Endothelial cell of umbilical vein (primary cell): Measurements from ENCODE around the gene CNN2.

Experiments used
- EZH2 ChIP-seq: IDR thresholded peaks from 2 replicates; pipeline ENCODE4 v1.6.1; 2012; ENCODE audit warnings: borderline replicate concordance, low read depth, mild to moderate bottlenecking, moderate library complexity, low read length, inconsistent platforms; ENCODE audit not compliant: severe bottlenecking
- GATA2 ChIP-seq: IDR thresholded peaks from 2 replicates; pipeline ENCODE4 v1.7.0; 2011; ENCODE audit warnings: low read depth, mild to moderate bottlenecking, moderate library complexity, mixed read lengths, low read length; ENCODE audit not compliant: insufficient read length, insufficient read depth
- JUN ChIP-seq: IDR thresholded peaks from 2 replicates; pipeline ENCODE4 v1.6.1; 2011; ENCODE audit warnings: borderline replicate concordance, low read depth; ENCODE audit not compliant: insufficient read length, insufficient read depth
- MYC ChIP-seq: IDR thresholded peaks from one replicate; pipeline ENCODE4 v1.6.1; 2011; ENCODE audit warnings: mild to moderate bottlenecking, low read depth, low read length
- POLR2A ChIP-seq: IDR thresholded peaks from 2 replicates; pipeline ENCODE4 v1.6.1; 2012; ENCODE audit warnings: low read depth, mild to moderate bottlenecking, control low read depth, low read length
- POLR2AphosphoS5 ChIP-seq: IDR thresholded peaks from 2 replicates; pipeline ENCODE4 v1.6.1; 2012; ENCODE audit warnings: low read depth, mild to moderate bottlenecking, control low read depth, low read length, moderate library complexity; ENCODE audit not compliant: insufficient read depth
- TF ChIP-seq, protein P1 (sequence below), 2 donors: IDR thresholded peaks; 1 replicate in 1 of 2; 2 replicates in 1 of 2; pipeline ENCODE4 v1.5.1; 2011; ENCODE audit warnings: low read length in 2 of 2, mild to moderate bottlenecking in 2 of 2, moderate library complexity in 2 of 2, control low read depth in 1 of 2, inconsistent platforms in 1 of 2, low read depth in 1 of 2; ENCODE audit not compliant: insufficient read depth in 1 of 2; ENCODE audit errors: extremely low read depth in 1 of 2
- TF ChIP-seq, protein P2 (sequence below): IDR thresholded peaks from 2 replicates; pipeline ENCODE4 v1.6.1; 2011; ENCODE audit not compliant: insufficient read depth, insufficient read length

GRCh38 chr19:1073956-1074517 lies 47.6 kb downstream of the CNN2 start:
- TF ChIP-seq POLR2AphosphoS5 (no peak), EZH2 (no peak), POLR2A (no peak), JUN (no peak), GATA2 (no peak), MYC (no peak)
- TF ChIP-seq, protein P1, sequence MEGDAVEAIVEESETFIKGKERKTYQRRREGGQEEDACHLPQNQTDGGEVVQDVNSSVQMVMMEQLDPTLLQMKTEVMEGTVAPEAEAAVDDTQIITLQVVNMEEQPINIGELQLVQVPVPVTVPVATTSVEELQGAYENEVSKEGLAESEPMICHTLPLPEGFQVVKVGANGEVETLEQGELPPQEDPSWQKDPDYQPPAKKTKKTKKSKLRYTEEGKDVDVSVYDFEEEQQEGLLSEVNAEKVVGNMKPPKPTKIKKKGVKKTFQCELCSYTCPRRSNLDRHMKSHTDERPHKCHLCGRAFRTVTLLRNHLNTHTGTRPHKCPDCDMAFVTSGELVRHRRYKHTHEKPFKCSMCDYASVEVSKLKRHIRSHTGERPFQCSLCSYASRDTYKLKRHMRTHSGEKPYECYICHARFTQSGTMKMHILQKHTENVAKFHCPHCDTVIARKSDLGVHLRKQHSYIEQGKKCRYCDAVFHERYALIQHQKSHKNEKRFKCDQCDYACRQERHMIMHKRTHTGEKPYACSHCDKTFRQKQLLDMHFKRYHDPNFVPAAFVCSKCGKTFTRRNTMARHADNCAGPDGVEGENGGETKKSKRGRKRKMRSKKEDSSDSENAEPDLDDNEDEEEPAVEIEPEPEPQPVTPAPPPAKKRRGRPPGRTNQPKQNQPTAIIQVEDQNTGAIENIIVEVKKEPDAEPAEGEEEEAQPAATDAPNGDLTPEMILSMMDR (IDR thresholded peaks at IDR 0.05; ENCODE audit: extremely low read depth in 1 of 2, insufficient read depth in 1 of 2, low read depth in 1 of 2, low read length in 2 of 2) = no peak
- TF ChIP-seq, protein P2, sequence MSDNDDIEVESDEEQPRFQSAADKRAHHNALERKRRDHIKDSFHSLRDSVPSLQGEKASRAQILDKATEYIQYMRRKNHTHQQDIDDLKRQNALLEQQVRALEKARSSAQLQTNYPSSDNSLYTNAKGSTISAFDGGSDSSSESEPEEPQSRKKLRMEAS = no peak
